HG02970 (cell line): Measurements from ENCODE around the gene SLC24A5.

ENCODE experiments used
- ATAC-seq: cut with Tn5 transposase; IDR thresholded peaks from one replicate; pipeline ENCODE4 v1.9.1; 2021; ENCODE audit warnings: mild to moderate bottlenecking, moderate library complexity, moderate number of reproducible peaks; ENCODE audit not compliant: unreplicated experiment, low FRiP score

The SLC24A5 gene

DNA sequence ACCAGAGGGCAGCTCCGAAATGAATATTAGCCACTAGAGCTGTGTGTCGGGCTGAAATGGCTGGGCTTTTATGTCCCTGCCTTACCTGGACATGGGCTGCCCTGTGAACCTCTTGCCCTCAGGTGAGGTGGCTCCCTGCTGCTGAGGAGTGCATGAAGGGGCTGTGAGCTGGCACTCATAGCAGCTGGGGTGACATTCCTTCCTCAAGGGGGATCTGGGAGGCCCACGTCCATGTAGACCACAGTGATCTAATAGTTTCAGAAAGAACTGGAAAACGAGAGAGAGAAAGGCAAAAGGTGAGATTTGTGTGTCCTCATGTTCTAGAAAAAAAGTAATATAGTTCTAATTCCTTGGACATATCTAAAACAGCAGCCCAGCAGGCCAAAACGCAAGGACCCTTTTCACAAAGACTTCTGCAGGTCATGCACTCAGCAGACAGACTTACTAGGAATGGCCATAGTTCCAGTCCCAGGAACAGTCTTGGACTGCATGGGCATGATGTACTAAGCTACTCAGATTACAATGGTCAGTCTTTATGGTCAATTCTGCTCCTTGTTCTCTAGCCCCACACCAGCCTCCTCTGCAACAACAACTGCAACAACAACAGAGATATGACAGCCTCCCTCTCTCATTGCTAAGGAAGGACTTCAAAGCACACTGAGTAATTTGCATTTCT lies 10.8 kb upstream of the SLC24A5 start:
- no peak for ATAC-seq

DNA sequence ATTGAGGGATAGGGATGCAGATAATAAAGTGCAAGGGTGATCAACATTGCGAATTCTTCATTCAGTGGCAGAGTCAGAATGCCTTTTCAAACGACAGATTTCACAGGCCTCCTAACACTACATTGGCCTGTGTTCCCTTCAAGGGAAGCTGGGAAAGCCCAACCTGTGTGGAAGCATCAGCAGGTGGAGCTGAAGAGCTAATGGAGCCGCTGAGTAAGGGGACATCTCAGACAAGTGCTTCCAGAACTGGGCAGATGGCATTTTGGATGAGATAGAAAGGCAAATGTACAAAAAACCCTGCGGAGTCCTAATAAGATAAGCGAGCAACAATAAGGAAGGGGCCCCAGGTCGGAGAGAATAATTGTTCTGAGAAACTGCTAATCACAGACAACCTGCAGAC lies 8.5 kb upstream of the SLC24A5 start:
- no peak for ATAC-seq

DNA sequence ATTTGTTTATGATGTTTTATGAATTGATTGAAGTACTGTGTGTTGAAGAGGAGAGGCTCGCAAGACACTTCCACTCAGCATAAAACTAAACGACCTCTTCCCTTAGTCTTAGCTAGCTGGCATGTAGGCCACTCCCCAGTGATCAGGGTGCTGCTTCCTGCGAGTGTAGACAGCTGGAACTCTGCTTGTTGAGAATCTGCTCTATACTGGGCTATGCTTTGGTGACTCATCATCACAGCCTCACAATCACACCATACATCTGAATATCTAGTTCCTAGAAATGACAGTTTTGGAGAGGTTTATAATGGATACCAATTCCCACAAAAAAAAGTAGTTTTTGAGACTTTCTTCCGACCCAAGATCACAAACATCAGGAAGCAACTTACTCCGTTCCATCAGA lies 1.5 kb upstream of the SLC24A5 start:
- ATAC-seq, result no peak

DNA sequence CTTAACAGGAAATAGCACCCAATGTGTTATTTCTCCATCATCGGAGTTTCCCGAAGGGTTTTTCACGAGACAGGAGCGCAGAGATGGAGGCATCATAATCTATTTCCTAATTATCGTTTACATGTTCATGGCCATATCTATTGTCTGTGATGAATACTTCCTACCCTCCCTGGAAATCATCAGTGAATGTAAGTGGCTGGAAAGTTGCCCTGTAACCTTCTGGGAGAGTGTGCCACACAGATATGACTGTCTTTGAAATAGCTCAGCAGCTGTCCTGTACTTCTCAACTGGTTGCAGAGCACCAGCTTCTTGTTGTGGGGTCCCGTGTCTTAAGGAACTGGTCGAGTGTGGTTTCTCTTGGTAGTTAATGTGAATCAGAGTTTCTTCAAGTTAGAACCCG lies 1.1 kb downstream of the SLC24A5 start:
- no peak for ATAC-seq

DNA sequence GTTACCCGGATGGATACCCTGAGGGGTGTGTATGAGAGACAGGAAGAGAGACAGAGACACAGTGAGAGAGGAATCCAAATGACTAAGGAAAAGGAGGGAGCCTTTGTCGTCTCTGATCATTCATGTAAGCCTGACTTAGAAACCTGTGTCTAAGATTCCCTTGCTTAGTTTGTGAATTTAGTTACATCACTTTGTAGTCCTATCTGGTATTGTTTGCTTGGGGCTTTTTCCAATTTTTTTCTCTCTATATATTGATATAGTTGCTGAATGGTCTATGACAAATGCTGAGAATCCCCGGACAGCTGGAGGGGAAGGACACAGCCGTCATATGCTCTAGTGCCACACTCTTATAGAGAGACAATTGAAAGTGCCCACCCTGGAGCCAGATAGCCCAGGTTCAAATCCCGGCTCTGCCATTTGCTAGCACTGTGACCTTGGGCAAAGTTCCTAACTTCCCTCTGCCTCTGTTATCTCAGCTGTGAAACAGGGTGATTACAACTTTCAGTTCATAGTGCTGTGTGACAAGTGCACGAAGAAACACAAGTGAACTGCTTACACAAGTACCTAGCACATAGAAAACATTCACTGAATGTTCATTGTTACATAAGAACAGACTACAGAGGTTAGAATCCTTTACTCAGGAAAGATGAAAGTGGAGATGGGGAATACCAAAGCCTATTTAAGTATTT lies 6.0 kb downstream of the SLC24A5 start:
- ATAC-seq, result no peak

DNA sequence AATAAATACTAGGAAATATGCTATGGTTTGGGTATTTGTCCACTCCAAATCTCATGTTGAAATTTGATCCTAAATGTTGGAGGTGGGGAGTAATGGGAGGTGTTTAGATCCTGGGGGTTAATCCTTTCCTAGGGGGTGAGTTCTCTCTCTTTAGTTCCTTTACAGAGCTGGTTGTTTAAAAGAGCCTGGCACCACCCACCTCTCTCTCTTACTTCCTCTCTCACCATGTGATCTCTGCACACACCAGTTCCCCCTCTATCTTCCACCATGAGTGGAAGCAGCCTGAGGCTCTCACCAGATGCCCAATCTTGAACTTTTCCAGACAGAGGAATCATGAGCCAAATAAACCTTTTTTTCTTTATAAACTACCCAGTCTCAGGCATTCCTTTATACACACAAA lies 10.5 kb downstream of the SLC24A5 start:
- no peak for ATAC-seq

DNA sequence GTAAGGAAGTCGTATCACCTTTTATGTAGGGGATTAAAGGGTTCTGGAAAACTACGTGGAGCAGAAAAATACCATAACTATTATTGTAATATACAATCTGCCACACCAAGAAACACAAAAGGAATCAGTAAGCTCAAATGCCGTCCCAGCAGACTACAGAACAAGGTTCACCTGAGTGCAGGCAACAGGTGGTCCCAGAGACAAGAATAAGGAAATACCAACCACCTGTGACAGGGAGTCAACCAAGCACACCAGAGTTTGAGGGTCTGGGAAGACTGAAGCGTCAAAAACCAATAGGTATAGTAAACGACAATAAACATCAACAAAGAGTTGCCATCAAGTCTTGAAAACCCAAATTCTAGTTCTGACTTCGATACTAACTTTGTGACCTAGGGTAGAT lies 12.1 kb downstream of the SLC24A5 start:
- ATAC-seq, result no peak

DNA sequence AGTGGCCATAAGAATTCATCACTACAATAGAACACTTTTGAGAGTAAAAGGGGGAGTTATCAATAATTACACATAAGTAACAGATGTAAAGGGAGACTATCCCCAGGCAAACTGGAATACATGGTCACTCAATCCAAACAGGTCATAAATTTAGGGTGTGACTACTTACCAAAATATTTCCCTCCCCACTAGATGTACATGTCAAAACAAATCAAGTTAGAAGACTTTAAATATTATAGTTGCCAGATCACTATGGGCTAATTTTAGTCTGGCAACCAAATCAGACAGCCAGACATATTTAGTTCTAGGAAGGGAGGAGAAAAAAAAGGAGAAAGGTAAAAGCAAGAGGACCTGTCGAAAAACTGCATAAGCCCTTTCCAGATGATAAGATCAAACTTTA lies 23.1 kb downstream of the SLC24A5 start:
- ATAC-seq, result no peak

DNA sequence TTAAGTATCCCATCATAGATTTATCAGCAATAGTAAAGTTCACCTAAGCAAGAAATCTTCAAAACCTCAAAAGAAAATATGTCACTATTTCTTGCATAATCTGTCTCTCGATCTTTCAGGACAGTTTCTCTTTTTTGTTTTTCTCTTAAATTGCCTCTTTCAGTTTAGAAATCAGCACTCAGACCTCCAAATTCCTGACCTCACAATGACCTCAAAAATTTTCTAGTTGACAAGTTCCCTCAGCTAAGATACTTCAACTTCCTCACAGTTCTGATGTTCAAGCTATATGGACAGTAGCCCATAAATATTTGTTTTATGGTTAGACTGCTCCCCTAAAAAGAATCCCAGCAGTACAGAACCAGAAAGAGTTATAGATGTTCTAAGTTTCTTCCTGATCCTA lies 24.1 kb downstream of the SLC24A5 start:
- no peak for ATAC-seq

DNA sequence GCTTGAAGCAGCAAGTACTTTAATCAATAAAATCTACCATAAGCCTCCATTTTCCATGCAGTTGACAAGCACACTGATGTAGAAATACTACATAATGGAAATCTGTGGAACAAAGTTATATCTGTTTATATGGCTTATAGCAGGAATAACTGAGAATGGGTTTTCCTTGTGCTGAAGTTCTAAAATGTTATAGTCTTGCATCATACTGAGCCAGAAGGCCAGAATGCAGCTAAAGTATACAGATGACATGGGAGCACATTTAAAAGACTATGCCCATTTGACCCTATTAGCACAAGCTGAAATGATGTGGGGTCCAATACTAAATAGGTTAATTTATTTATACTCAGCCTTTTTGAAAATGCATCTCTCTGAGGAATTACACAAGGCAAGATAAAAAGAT lies 25.1 kb downstream of the SLC24A5 start:
- ATAC-seq, result no peak

DNA sequence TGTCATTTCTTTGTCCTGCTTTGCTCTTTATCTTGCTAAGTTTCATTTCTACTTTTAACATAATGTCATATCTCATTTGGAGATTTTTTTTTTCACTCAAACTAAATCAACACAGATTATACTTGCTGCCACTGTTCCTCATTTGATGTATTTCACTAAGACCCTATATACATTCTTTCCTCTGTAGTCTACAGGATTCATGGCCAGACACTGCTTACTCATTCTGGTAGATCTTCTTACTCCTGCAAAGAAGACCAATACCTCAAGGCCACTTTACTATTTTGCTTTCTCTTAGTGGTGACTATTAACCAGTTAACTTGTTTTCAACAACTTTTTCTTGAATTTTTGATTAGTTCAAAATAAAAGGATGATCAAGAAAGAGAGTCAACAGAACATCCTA lies 26.6 kb downstream of the SLC24A5 start:
- ATAC-seq, result no peak

DNA sequence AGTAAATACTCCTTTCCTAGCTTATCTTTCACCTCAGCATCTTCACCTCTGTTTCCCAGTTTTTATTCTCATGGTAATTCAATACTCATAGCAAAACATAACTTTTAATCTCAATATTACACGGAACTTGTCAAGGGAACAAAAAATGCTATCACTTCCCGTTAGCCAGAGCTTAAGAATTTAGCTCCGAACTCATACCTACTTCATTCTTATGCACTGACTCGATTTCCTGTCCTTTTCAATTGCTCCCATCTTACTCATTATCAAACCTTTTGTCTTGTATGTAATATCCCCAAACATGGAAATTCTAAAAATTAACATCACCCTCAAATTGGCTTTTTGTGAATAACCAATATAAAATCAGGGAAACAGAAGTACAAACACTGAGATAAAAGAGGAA lies 29.1 kb downstream of the SLC24A5 start:
- ATAC-seq, result no peak

DNA sequence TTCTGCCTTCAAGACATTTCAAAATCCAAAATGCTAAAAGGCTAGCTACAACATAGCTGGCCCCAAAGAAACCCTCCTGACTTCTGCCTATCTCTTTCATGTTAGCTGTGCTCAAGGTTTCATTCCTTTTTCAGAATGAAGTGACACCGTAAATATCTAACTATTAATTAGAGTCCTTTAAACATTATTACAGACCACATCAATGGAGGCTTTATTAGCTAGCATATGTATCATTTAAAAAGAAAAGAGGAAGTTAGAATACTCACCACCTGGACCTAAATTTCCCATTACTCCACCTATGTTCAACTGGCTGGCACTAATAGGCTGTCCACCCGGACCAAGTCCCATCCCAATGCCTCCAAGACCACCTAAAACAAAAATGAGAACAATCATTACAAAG lies 32.7 kb downstream of the SLC24A5 start:
- no peak for ATAC-seq

DNA sequence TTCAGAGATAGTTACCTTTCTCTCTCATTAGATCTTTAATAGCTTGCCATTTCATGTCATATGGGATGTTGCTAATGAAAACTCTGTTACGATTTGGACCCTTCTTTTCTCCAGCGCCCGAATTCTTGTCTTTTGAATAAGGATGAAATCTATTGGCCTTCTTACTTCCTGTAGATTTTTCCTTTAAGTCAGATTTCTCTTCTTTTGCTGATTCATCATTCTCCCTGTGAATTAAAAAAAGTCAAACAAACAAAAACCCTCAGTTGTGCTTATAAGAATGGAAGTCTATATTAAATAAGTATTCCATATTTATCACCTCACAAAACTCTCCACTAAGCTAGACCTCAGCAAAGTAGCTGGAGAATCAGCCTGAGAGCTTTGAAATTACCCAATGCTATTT lies 47.8 kb downstream of the SLC24A5 start:
- ATAC-seq, result no peak

DNA sequence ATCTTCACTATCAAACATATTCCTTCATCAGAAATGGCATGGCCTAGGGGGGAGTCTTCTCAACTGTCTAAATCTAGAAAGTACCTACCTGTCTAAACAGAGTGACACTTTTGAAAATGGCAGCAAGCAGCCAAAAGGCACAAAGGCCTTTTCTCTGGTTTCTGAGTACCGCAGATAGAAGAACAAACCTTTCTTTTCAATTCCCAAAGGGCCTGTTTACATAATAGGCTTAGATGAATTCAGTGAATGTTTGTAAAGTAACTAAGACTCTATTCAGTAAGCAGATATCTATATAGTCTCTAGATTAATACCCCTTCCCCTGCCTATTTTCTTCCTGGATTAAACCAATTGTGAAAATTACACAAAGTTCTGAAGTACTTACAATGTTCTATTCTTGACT lies 50.2 kb downstream of the SLC24A5 start:
- no peak for ATAC-seq

DNA sequence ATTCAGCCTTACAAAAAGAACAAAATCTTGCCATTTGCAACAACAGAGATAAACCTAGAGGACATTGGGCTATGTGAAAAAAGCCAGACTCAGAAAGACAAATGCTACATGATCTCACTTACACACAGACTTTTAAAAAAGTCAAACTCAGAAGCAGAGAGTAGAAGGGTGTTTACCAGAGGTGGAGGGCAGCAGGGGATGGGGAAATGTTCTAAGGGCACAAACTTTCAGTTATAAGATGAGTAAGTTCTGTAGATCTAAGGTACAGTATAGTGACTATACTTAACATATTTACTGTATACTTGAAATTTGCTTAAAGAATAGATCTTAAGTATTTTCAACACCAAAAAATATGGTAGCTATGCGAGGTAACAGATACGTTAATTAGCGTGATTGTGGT lies 54.3 kb downstream of the SLC24A5 start:
- ATAC-seq, result no peak

DNA sequence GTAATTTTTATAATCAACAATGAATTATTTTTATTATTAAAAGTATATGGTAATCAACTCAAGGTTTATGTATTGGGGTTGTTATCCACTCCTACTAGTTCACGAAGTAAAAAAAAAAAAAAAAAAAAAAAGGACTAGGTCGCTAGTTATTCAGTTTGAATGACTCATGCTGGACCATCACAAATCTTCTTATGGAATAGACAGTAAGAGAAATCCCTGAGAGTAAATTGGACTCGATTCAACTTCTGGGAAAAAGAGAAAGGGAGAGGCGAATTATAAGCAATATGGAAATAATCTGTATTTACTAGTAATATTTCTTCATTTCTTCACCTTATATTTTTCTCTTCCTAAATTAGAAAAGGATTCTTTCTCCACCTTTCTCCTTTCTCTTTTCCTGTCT lies 55.3 kb downstream of the SLC24A5 start:
- no peak for ATAC-seq

DNA sequence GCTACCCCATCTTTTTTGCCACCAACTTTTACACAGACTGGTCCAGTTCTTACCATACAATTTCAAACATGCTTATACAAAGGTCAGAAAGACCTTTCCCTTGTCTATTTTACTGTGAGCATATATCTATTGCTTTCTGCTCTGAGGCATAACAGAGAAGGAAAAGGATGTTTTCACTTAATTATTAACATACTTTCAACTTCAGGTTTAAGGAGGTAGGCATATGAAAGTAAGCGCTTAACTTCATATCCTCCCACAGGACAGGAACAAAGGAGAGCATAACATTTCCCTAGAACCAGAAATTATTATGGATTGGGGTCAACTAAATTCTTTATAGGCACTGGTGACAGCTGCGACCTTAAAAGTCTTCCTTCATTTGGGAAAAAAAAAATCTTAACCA lies 56.2 kb downstream of the SLC24A5 start:
- no peak for ATAC-seq

DNA sequence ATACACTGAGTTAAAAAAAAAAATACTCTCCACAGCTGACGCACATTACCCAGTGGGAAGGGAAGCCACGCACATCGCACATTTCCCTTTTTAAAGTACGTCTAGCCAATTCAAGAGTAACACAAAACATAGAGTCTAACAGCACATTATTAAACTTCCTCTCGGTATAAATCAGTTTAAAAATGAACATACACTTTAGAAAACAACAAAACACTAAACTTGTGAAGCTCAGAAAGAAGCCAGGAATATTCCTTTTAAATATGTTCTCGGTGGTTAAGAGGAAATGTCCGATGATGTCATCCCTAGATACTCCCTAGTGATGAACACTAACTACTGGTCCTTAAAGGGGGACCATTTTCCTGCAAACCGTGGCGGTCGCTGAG lies 56.6 kb downstream of the SLC24A5 start:
- ATAC-seq, result peak; percentile 49

DNA sequence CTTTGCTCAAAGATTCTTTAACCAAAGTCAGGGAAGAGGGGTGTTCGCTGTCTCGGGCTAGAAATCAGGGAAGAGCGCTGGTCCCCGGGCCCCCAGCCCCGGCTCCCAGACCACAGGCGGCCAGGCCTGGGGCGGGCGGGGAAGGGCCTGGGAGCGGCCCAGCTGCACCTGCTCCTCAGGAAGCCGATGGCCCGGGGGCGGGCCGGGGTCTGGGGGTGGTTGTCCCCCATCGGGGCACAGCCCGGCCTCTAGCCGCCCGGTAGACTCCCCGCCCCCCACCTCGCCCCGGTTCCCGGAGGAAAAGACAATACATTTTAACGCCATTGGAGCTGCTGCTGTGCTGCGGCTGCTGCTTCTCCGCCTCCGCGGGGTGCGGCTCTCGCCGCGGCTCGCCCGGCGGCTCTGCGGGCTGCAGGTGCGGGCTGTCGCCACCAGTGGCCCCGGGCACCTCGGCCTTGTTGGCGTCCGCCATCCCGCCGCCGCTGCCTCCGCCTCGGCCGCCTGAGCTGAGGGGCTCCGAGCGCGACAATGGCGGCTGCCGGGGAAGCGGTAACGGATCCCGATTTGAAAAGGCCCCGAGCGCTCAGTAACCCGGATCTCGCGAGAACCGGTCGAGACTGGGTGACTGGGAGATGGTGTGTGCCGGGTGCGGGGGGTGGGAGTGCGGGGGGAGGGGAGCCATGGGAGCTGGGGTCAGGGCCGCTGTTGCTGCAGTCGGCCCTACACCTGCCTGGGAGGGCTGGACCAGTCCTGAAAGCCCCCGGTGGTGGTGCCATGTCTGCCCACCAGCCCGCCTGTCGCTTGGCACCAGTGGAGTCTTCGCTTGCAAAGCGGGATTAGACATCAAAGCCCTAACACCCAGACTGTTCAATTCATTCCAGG lies 57.2 kb downstream of the SLC24A5 start, which contains the start of gene MYEF2:
Gene MYEF2 (minus strand): TSS at position 530 of the 882 bp plus-strand sequence. CDS start 58 bp downstream, at position 472.
- ATAC-seq, result peak; percentile 56

DNA sequence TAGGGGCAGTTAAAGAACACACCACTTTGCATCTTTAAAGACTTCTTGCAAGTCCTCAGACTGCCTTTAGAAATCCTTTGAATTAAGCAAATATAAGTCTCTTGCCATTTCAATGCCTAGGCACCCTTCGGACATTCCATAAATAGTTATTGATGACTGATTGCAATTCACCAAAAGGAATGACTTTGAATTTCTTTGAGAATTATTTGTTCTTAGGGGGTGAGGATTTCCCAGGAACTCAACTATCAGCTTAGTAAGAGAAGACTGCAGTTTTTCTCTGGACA lies 57.8 kb downstream of the SLC24A5 start:
- no peak for ATAC-seq

DNA sequence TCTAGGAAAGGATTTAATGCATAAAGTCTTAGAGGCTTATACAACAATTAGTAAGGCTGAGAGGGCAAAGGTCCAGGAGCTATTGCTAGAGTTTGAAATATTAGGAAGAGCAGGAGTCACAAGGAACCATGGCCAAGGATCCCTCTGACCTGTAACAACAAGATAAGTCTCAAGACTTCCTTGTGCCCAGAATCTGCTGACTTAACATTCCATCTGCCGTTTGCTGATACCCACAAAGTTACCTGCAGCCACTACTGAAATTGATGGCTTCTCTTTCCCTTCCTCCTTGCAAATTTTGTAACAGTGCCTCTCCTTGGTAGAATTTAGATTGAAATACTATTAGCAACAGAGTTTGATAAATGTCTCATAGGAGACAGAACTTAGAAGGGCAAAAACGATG lies 62.0 kb downstream of the SLC24A5 start:
- ATAC-seq, result no peak
